ENCODE data around the gene GCN1. TPM values are rescaled to one million over a fixed set of nuclear protein-coding genes. Genes with fewer than 3 reads are reported as not detected.
A peak's percentile ranks its signal among the peaks of the same experiment; 100 is the strongest.

GCN1 gene
- total and polyA plus RNA-seq, 10 donors = 10.4 to 131 (median 95.5) TPM

DNA sequence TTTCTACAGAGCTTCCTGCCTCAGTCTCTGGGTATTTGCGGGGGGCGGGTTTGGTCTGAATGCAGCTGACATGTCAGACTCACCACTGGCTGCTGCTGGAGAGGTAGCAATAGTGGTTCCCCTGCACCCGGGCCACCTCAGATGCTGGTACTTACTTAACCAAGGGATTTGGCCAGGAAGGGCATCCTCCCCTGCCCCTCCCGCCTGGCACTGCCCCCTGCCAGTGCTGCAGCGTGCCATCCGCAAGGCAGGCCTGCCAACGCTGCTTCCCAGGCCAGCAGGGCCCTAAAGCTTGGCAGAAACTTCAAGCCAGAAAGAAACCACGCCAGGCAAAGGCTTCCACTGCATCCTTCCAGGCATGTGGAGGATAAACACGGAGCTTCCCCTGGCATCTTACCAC lies 100.0 kb downstream of the GCN1 start:
- WGBS, 5 donors = 80 to 87% (median 85%) methylated on average over 6 to 9 of the region's 9 CpGs
- no peaks in the 10 kb centered on the region for H3K27me3 ChIP-seq (replicated peaks in 1 of 7)
- intact Hi-C loops (cut with DNase I; ENCODE audit: low total_unique reads) = no loop called here
- TF ChIP-seq, protein P1, sequence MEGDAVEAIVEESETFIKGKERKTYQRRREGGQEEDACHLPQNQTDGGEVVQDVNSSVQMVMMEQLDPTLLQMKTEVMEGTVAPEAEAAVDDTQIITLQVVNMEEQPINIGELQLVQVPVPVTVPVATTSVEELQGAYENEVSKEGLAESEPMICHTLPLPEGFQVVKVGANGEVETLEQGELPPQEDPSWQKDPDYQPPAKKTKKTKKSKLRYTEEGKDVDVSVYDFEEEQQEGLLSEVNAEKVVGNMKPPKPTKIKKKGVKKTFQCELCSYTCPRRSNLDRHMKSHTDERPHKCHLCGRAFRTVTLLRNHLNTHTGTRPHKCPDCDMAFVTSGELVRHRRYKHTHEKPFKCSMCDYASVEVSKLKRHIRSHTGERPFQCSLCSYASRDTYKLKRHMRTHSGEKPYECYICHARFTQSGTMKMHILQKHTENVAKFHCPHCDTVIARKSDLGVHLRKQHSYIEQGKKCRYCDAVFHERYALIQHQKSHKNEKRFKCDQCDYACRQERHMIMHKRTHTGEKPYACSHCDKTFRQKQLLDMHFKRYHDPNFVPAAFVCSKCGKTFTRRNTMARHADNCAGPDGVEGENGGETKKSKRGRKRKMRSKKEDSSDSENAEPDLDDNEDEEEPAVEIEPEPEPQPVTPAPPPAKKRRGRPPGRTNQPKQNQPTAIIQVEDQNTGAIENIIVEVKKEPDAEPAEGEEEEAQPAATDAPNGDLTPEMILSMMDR (IDR thresholded peaks at IDR 0.05 in 8 of 11, conservative IDR thresholded peaks at IDR 0.05 in 3 of 11) = no peak
- TF ChIP-seq POLR2AphosphoS5 (IDR thresholded peaks at IDR 0.05) = peak in 1 of 3 donors; percentile 17
- TF ChIP-seq POLR2A (IDR thresholded peaks at IDR 0.05) = no peak
- peaks cover 0 to under 1% (median 0%) of the 10 kb centered on the region in 6 donors for H3K4me1 ChIP-seq
- peaks cover 0 to 98% (median 71%) of the 10 kb centered on the region in 6 donors for H3K36me3 ChIP-seq
- no peak for DNase-seq
- H3K9me3 ChIP-seq = no peaks in the 10 kb centered on the region
- H3K27ac ChIP-seq = no peak overlapping the region
- H3K4me3 ChIP-seq = no peak overlapping the region

DNA sequence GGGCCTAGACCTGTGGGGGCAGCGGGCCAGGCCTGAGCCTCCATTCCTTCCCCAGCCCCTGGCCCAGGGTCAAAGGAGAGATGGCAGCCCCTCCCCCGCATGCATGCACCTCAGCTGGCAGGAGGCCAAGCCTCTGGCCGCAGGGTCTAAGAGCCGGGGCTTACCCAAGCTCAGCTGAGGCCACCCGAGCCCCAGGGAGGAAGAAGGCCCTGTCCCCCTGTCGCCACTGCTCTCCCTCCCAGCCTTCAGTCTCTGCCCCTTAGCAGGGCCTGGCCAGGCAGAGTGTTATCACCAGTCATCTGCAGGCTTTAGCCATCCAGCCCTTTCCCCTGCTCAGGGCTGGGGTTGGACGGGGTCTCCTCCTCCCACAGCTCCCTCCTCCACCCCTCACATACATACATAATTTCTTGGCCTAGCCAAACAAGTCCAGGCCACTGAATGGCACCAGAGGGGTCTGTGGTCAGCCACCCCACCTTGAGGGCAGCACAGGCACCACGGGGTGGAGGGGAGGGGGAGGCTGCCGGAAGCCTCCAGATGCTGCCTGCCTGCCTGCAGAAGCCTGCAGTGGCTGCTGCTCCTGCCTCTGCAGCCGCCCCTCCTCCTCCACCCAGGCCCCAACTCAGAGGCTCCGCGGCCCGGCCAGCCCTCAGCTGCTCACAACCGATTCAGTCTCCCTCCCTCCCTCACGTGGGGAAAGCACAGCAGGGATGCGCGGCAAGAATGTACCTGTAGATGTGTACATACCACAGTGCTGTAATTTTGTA lies 100.7 kb downstream of the GCN1 start:
- intact Hi-C loops (cut with DNase I; ENCODE audit: low total_unique reads) = no loop called here
- 56 to 77% (median 66%) methylated on average over 12 to 17 of the region's 17 CpGs for WGBS, 5 donors
- peak in 2 of 3 donors; percentile 11 to 40 for TF ChIP-seq POLR2AphosphoS5 (IDR thresholded peaks at IDR 0.05)
- TF ChIP-seq, protein P1 (IDR thresholded peaks at IDR 0.05 in 8 of 11, conservative IDR thresholded peaks at IDR 0.05 in 3 of 11) = no peak
- H3K9me3 ChIP-seq = no peaks in the 10 kb centered on the region
- H3K27ac ChIP-seq = peak overlapping the region in 1 of 8 donors; percentile 36
- DNase-seq = no peak
- no peaks in the 10 kb centered on the region for H3K27me3 ChIP-seq (replicated peaks in 1 of 7)
- peaks cover 0 to 91% (median 65%) of the 10 kb centered on the region in 6 donors for H3K36me3 ChIP-seq
- H3K4me3 ChIP-seq = no peak overlapping the region
- H3K4me1 ChIP-seq = no peaks in the 10 kb centered on the region

DNA sequence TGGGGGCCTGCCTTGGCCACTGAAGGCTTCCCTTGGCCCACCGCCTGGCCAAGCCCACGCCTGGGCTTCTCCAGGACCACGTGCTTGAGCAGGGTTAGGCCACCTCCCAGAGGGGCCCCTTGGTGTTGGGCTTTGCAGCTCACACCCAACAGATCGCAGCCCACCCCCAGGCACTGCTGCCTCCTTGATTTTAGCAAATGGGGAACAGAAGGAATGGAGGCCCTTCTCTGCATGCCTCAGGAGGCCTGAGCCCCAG lies 101.3 kb downstream of the GCN1 start:
- peaks cover 0 to under 1% (median 0%) of the 10 kb centered on the region in 6 donors for H3K4me1 ChIP-seq
- DNase-seq = no peak
- intact Hi-C loops (cut with DNase I; ENCODE audit: low total_unique reads) = no loop called here
- H3K36me3 ChIP-seq = peaks cover 0 to 86% (median 60%) of the 10 kb centered on the region in 6 donors
- no peaks in the 10 kb centered on the region for H3K9me3 ChIP-seq
- H3K4me3 ChIP-seq = no peak overlapping the region
- no peak overlapping the region for H3K27ac ChIP-seq
- TF ChIP-seq POLR2AphosphoS5 (IDR thresholded peaks at IDR 0.05) = no peak
- TF ChIP-seq, protein P1 (IDR thresholded peaks at IDR 0.05 in 8 of 11, conservative IDR thresholded peaks at IDR 0.05 in 3 of 11) = no peak
- no peak for TF ChIP-seq POLR2A (IDR thresholded peaks at IDR 0.05)
- WGBS, 5 donors = 86 to 93% (median 89%) methylated on average over 3 to 4 of the region's 4 CpGs; no CpG with 5 or more reads in 1 of the 5 donors
- H3K27me3 ChIP-seq (replicated peaks in 1 of 7) = no peaks in the 10 kb centered on the region

DNA sequence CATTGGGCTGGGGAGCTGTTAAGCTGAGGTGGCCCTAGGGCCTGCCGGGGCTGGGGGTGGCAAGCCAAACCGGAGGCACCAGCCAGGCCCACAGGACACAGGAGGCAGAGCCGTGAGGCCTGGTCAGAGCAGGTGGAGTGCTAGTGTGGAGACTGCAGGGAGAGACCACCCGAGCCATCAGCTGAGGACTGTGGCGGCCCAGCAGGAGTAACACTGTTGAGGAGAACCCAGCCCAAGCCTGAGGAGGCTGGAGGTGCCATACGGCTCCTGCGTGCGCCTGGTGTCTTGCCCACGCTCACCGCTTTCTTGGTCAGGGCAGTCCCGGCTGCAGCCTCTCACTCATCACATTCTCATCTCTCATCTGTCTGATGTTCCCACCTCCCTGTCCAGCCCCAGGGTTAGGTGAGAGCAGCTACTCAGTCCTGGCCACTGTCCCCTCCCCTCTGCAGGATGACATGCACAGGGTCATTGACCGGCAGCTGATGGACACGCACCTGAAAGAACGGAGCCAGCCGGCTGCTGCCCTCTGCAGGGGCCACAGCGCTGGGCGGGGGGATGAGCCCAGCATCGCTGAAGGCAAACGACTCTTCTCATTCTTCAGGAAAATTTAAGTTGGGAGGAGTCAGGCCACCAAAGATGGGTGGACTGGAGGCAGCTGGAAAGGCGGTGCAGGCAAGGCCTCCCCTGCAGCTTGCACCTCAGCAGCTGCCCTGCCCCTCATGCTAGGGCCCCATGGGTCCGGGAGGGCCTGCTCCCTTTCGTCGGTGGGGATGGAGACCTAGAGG lies 101.8 kb downstream of the GCN1 start:
- Histone ChIP-seq H3K27ac (no peak overlapping the region), H3K27me3 (replicated peaks in 1 of 7) (no peaks in the 10 kb centered on the region), H3K4me3 (no peak overlapping the region), H3K36me3 (peaks cover 0 to 81% (median 55%) of the 10 kb centered on the region in 6 donors), H3K9me3 (no peaks in the 10 kb centered on the region), H3K4me1 (peaks cover under 1 to 5% (median 4%) of the 10 kb centered on the region in 6 donors)
- no peak for DNase-seq
- TF ChIP-seq, protein P1 (IDR thresholded peaks at IDR 0.05 in 8 of 11, conservative IDR thresholded peaks at IDR 0.05 in 3 of 11) = no peak
- peak in 1 of 3 donors; percentile 57 for TF ChIP-seq POLR2AphosphoS5 (IDR thresholded peaks at IDR 0.05)
- WGBS, 5 donors = 87 to 92% (median 91%) methylated on average over 15 to 23 of the region's 23 CpGs
- intact Hi-C loops (cut with DNase I; ENCODE audit: low total_unique reads) = no loop called here

All from spleen (tissue), 11 donors.